Measurements from ENCODE around the gene C2orf69. TPM values are rescaled to one million over a fixed set of nuclear protein-coding genes. Genes with fewer than 3 reads are reported as not detected.

Gene C2orf69
- total RNA-seq, 1 donor from 2014 or later = 18.3 TPM

GRCh38 chr2:199914372-199914958 is 3.4 kb downstream of the C2orf69 start:
- DNase-seq (ENCODE audit: low spot score) = no peak

GRCh38 chr2:199916980-199917379 is 5.9 kb downstream of the C2orf69 start:
- DNase-seq (ENCODE audit: low spot score) = no peak

DNA sequence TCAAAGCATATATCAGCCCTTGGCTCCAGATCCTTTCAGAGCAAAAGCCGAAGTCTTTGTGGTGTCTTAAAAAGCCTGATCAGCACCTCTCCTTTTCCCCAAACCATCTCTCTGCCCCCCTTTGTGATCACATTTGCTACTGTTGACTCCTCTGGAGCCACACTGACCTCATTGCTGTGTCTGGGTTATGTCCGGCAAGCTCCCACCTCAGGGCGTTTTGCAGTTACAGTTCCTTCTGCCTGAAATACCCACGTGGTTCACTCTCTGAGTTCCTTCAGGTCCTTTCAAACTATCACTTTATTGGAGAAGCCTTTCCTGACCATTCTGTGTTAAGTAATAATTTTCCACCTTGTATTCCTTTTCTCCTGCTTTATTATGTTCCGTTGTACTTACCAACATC is 11.8 kb downstream of the C2orf69 start:
- no peak for DNase-seq (ENCODE audit: low spot score)

DNA sequence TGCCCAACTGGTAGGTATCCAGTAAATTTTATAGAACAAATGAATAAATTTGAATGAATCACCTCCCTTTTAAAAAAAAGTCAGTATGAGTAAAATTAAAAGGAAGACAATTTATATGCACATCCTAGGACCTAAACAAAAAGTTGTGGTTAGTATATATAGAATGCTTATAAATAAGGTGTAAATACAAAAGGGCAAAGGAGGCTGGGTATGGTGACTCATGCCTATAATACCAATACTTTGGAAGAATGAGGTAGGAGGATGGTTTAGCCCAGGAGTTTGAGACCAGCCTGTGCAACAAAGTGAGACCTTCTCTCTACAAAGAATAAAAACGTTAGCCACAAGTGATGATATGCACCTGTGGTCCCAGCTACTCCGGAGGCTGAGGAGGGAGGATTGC is 12.8 kb downstream of the C2orf69 start:
- no peak for DNase-seq (ENCODE audit: low spot score)

GRCh38 chr2:199926806-199927205 is 15.7 kb downstream of the C2orf69 start:
- no peak for DNase-seq (ENCODE audit: low spot score)

DNA sequence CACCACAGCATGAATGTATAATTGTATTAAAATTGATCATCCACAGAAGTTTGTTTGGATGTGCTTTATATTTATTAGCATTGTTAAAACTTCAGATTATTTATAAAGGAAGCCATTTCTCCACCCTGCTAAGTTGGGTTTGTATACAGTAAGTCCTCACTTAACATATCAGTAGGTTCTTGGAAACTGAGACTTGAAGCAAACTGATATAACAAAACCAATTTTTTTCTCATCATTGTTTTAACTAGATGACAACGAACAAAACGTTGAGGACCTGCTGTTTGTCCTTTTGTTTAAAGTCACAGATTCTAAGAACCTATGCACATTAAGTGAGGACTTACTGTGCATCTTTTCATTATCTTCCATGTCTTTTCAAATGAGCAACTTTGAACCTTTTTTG is 17.1 kb downstream of the C2orf69 start:
- DNase-seq (ENCODE audit: low spot score) = no peak

DNA sequence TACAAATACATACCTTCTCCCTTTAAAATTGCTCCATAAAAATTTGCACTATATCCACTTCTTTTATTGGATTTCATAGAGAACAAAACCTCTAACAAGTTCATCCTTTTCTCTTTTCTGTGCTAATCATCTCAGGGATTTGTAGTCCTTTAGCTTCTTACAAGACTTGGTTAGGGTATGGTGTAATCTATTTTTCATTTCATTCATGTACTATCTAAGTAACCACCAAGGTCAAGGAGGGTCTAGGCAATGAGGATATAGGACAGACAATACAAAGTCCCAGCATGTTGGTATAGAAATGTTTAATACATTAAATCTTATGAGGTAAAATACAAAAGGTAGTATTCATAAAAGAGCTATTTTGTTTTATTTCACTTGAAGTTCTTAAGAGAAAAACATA is 17.5 kb downstream of the C2orf69 start:
- no peak for DNase-seq (ENCODE audit: low spot score)

DNA sequence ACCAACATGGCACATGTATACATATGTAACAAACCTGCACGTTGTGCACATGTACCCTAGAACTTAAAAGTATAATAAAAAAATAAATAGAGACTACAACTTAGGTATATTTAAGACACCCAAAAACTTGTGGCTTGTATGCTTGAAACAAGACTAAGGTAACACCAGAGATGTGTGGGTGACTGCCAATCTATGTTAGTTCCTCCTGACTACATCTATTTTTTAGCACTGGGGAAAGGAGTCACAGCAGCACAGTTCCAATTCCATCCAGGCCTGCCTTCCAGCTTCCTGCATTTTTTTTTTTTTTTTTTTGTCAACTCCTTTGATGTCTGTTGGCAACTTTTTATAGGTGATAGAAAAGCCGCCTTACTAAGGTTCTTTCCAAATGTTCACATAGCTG is 18.2 kb downstream of the C2orf69 start:
- DNase-seq (ENCODE audit: low spot score) = no peak

GRCh38 chr2:199932312-199932855 is 21.3 kb downstream of the C2orf69 start:
- no peak for DNase-seq (ENCODE audit: low spot score)

DNA sequence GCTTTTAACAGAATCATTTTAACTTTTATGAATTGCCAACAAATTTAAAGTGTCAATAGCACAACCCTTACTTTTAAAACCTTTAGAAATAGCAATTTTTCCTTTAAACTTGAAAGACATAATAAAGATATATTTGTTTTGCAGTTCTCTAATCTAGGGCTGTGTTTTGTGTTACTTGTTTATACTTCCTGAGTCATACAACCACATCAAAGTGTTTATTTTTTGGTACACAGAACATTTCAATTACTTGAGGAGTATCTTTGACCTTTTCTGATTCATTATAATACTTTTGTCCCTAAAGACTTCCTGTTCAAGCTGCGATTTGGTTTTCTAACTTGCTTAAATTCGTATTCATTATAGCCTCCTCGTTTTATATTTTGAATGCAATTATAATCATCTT is 22.4 kb downstream of the C2orf69 start:
- no peak for DNase-seq (ENCODE audit: low spot score)

GRCh38 chr2:199936554-199936953 is 25.5 kb downstream of the C2orf69 start:
- DNase-seq (ENCODE audit: low spot score) = no peak

GRCh38 chr2:199940373-199940772 is 29.3 kb downstream of the C2orf69 start:
- DNase-seq (ENCODE audit: low spot score) = no peak

DNA sequence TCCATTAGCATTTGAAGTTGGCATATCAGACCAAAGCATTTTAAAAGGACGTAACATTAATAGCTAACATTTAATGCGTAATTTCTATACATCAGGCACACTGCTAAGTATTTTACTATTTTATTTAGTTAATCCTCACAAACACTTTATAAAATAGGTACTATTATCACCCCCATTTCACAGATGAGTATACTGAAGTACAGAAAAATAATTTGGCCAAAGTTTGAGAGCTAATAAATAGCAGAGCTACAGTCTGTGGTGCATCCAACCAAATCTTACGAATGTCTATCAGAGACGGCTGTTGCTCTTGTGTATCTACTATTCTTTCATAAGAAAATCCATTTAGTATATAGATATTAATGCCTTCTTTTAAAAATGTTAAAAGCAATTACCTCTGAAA is 32.3 kb downstream of the C2orf69 start:
- DNase-seq (ENCODE audit: low spot score) = no peak

GRCh38 chr2:199946196-199946595 is 35.1 kb downstream of the C2orf69 start:
- DNase-seq (ENCODE audit: low spot score) = no peak

- no peak for DNase-seq (ENCODE audit: low spot score)
Measured at GRCh38 chr2:199946836-199947235, 35.7 kb downstream of the C2orf69 start.

GRCh38 chr2:199950396-199950795 is 39.3 kb downstream of the C2orf69 start:
- DNase-seq (ENCODE audit: low spot score) = no peak

GRCh38 chr2:199951023-199951422 is 39.9 kb downstream of the C2orf69 start:
- no peak for DNase-seq (ENCODE audit: low spot score)

- DNase-seq (ENCODE audit: low spot score) = no peak
Measured at GRCh38 chr2:199955007-199955338, 43.9 kb downstream of the C2orf69 start.

DNA sequence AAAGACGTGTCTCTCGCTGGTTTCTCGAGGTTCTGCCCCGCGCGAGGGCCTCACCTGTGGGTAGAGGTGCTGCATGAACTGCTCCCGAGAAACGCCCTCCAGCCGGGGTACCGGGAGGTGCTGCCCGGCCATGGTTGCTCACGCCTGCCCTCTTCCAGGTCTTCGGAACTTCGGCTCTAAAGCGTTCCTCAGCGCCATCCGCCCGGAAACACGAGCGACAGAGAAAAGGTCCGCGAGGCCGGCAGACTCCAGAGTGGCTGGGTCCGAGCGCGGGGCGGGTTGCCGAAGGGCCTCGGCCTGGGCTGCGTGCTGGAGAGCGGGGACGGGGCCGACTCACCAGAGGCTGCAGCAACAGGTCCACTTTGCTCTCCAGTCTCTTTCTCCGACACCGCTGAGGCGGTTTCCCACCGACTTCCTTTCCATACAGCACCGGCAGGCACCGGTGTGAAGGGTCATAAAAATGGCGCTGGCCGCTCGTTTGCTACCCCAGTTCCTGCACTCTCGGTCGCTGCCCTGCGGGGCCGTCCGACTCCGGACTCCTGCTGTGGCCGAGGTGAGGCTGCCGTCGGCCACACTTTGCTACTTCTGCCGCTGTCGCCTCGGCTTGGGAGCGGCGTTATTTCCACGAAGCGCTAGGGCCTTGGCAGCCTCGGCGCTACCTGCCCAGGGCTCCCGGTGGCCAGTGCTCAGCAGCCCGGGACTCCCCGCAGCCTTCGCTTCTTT is 44.4 kb downstream of the C2orf69 start, which contains the start of the genes MAIP1 and TYW5:
Gene MAIP1, plus strand, starts transcription at position 244 of the 723 bp plus-strand sequence. Its CDS starts 217 bp downstream, at position 461.
Gene TYW5, minus strand, starts transcription at position 153 of the 723 bp plus-strand sequence. Its CDS starts 21 bp downstream, at position 132.
- peak; percentile 92 for DNase-seq (ENCODE audit: low spot score)

DNA sequence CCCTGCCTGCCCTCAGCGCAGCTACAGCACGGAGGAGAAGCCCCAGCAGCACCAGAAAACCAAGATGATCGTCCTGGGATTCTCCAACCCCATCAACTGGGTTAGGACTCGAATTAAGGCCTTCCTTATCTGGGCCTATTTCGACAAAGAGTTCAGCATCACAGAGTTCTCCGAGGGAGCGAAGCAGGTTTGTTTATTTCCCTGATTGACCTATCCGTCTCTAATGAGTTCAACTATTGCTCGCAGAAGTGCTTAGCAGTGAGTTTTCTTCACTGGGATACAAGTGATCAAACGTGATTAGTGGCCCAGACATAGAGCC is 44.9 kb downstream of the C2orf69 start:
- no peak for DNase-seq (ENCODE audit: low spot score)

GRCh38 chr2:199958014-199958413 is 46.9 kb downstream of the C2orf69 start:
- DNase-seq (ENCODE audit: low spot score) = no peak

DNA sequence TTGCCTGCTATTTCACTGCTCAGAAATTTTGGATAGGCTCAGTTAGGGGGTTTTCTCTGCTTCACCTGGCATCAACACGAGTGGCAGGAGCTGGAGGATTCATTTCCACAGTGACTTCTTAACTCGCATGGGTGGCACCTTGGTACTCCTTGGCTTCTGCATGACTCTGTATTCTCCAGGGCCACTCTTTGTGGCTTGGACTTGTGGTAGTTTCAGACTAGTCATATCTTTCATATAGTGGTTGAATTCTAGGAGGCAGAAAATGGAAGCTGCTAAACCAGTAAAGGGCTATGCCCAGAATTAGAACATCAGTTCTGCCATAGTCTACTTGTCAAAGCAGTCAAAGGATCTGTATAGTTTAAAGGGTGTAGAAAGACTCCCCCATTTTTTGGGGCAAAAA is 51.1 kb downstream of the C2orf69 start:
- DNase-seq (ENCODE audit: low spot score) = no peak

DNA sequence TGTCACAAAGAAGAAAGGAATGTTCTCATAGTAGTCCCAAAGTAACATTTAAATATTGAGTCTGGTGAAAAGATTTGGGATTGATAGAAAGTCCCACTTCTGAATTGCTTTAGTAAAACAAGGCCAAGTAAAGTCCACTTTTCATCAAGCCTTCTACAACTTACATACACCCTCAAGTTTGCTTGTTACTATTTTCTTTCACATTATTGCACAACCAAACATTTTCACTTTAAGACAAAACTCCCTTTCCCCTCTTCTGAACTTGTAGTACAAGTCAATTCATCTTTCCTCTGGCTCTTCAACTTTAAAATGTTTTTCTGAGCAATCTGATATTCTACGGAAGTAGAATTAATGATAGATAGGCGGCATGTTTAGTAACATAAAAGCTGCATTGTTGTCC is 55.3 kb downstream of the C2orf69 start:
- no peak for DNase-seq (ENCODE audit: low spot score)

Data from umbilical cord (tissue), 2 donors.